ENCODE data around the gene HLA-DRA.

Gene HLA-DRA

GRCh38 chr6:32415521-32416019, 24.1 kb upstream of the HLA-DRA start:
- DNase-seq (ENCODE audit: low spot score): peak; percentile 58
- peak; percentile 87 for TF ChIP-seq CTCF (IDR thresholded peaks at IDR 0.05; ENCODE audit: extremely low read depth, missing control alignments)

GRCh38 chr6:32416036-32416435, 23.7 kb upstream of the HLA-DRA start:
- DNase-seq (ENCODE audit: low spot score): no peak
- no peak for TF ChIP-seq CTCF (IDR thresholded peaks at IDR 0.05; ENCODE audit: extremely low read depth, missing control alignments)

GRCh38 chr6:32424589-32425300, 14.9 kb upstream of the HLA-DRA start:
- TF ChIP-seq CTCF (IDR thresholded peaks at IDR 0.05; ENCODE audit: extremely low read depth, missing control alignments): no peak
- DNase-seq (ENCODE audit: low spot score): no peak

- no peak for TF ChIP-seq CTCF (IDR thresholded peaks at IDR 0.05; ENCODE audit: extremely low read depth, missing control alignments)
- no peak for DNase-seq (ENCODE audit: low spot score)
These were observed 13.3 kb upstream of the HLA-DRA start for GRCh38 chr6:32426338-32426737.

GRCh38 chr6:32427218-32427617, 12.5 kb upstream of the HLA-DRA start:
- TF ChIP-seq CTCF (IDR thresholded peaks at IDR 0.05; ENCODE audit: extremely low read depth, missing control alignments): no peak
- no peak for DNase-seq (ENCODE audit: low spot score)

GRCh38 chr6:32427934-32428474, 11.7 kb upstream of the HLA-DRA start:
- no peak for TF ChIP-seq CTCF (IDR thresholded peaks at IDR 0.05; ENCODE audit: extremely low read depth, missing control alignments)

GRCh38 chr6:32430179-32430578, 9.5 kb upstream of the HLA-DRA start:
- DNase-seq (ENCODE audit: low spot score): no peak
- no peak for TF ChIP-seq CTCF (IDR thresholded peaks at IDR 0.05; ENCODE audit: extremely low read depth, missing control alignments)

More at GRCh38 chr6:32427934-32428474, 11.7 kb upstream of the HLA-DRA start:
- DNase-seq (ENCODE audit: low spot score): no peak
